Measurements from ENCODE around the gene EBP.

Gene EBP

GRCh38 chrX:48521353-48522243 lies at the start of gene EBP:
Gene EBP (plus strand): TSS chrX:48521808. CDS start chrX:48523772, 1,964 bp downstream.
- FAIRE-seq = no peak

- no peak for FAIRE-seq
These were observed 49.4 kb upstream of the EBP start for GRCh38 chrX:48472225-48472624.

- no peak for FAIRE-seq
These were observed 48.5 kb upstream of the EBP start for GRCh38 chrX:48472851-48473703.

- no peak for FAIRE-seq
These were observed 48.0 kb upstream of the EBP start for GRCh38 chrX:48473704-48473990.

GRCh38 chrX:48474127-48474526 lies 47.5 kb upstream of the EBP start:
- FAIRE-seq = no peak

- no peak for FAIRE-seq
These were observed 47.0 kb upstream of the EBP start for GRCh38 chrX:48474581-48474980.

- FAIRE-seq = no peak
These were observed 46.3 kb upstream of the EBP start for GRCh38 chrX:48475296-48475695.

- peak; percentile 18 for FAIRE-seq
These were observed 45.6 kb upstream of the EBP start, which contains the start of gene FTSJ1 for GRCh38 chrX:48475774-48476577. Gene FTSJ1 (plus strand): TSS chrX:48476199. CDS start chrX:48478048, 1,849 bp downstream.

GRCh38 chrX:48476919-48477318 lies 44.7 kb upstream of the EBP start:
- no peak for FAIRE-seq

- FAIRE-seq = no peak
These were observed 43.5 kb upstream of the EBP start for GRCh38 chrX:48477960-48478755.

GRCh38 chrX:48478806-48479205 lies 42.8 kb upstream of the EBP start:
- FAIRE-seq = no peak

- FAIRE-seq = no peak
These were observed 41.5 kb upstream of the EBP start for GRCh38 chrX:48480142-48480541.

- FAIRE-seq = no peak
These were observed 41.0 kb upstream of the EBP start for GRCh38 chrX:48480583-48480982.

- FAIRE-seq = no peak
These were observed 39.1 kb upstream of the EBP start for GRCh38 chrX:48482526-48482925.

GRCh38 chrX:48487362-48487798 lies 34.2 kb upstream of the EBP start:
- no peak for FAIRE-seq

GRCh38 chrX:48488034-48488433 lies 33.6 kb upstream of the EBP start:
- FAIRE-seq = no peak

GRCh38 chrX:48489296-48489695 lies 32.3 kb upstream of the EBP start:
- FAIRE-seq = no peak

GRCh38 chrX:48489892-48490291 lies 31.7 kb upstream of the EBP start:
- FAIRE-seq = no peak

GRCh38 chrX:48490661-48491060 lies 30.9 kb upstream of the EBP start:
- no peak for FAIRE-seq

- no peak for FAIRE-seq
These were observed 29.8 kb upstream of the EBP start for GRCh38 chrX:48491809-48492208.

GRCh38 chrX:48492293-48492910 lies 29.2 kb upstream of the EBP start:
- no peak for FAIRE-seq
